ENCODE data around the gene SGCD.

Gene SGCD

DNA sequence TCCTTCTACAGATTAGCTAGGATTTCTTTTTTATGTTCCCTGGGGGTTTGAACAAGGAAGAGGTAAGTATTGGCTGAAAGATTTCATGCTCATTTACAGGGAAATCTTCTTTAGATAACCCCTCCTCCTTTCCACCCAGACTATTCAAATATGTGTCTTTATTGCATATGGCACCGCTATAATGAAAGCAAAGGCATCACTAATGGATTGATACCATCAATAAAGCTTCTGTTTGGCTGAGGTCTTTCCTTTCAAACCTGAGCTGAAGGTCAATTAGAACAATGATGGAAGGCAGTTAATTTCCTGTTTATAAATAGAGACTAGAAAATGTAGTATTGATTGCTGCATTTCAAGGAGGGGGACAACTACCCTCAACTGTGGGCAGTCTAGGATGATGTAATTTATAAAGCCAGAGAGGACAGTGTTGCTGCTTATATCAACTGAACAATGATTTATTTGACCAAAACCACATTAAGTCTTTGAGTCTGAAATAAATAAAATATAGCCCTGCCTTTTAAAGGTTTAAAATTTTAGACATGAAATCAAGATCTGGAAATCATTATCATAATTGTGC, 132.9 kb downstream of the SGCD start:
- no peak for DNase-seq (ENCODE audit: low spot score)

DNA sequence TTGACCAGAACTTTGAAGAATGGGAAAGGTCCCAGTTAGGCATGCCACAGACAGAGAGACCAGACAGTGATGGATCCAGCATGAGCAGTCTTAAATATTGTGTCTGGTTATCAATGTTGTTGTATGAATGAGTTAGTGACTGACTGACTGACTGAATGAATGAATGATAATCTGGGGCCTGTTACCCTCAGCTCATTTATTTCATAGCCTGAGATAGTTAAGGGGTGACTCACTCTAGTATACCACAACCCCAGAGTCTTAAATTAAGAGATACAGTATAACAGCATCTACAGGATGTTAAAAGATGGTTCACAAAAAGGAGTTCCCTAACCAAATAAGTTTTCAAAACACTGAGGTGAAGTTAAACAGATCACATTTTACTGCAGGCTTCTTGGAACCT, 133.5 kb downstream of the SGCD start:
- DNase-seq (ENCODE audit: low spot score), result no peak

DNA sequence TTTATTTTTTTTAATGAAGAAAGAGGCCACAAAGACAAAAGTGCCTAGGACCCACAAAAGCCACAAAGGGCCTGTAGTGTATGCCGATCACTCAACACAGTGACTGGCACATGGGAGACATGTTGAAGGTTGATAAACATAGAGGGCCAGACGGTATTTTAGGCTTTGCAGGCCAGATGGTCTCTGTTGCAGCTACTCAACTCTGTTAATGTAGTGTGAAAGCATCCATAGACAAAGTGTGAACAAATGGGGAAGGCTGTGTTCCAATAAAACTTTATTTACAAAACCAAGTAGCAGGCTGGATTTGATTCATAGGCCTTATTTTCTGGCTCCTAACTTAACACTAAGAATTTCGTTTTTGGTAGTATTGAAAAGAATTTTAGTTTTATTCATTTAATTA, 139.9 kb downstream of the SGCD start:
- no peak for DNase-seq (ENCODE audit: low spot score)

DNA sequence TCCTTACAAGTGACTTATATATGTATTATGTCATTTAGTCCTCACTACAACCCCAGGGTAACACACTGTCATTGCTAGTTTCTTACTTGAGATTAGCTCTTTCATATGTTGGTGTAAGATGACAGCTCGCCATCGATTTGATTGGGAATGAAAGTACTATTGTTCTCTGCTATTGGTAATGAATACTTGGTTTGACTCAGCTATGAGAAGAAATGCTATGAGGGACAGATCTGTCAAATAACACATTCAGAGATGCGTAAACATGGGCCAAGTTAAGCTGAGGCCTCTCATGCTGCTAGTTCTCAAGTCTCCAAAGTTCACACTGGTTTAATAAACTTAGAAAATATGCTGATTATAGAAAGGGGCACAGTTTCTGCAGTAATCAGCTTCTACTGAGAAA, 142.7 kb downstream of the SGCD start:
- peak; percentile 14 for DNase-seq (ENCODE audit: low spot score)

DNA sequence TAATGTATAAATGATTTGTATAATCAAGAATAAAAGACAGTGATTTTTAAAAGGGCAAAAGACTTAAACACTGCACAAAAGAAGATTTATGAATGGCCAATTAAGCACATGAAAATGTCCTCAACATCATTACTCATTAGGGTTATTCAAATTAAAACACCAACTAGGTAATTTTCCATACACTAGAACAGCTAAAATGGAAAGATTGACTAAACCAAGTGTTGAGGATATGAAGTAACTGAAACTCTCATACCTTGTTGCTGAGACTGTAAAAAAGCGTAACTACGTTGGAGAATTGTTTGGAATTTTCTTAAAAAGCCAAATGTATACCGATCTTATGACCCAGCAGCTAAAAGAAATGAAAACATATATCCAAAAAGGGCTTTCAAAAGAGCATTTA, 144.9 kb downstream of the SGCD start:
- DNase-seq (ENCODE audit: low spot score), result no peak

DNA sequence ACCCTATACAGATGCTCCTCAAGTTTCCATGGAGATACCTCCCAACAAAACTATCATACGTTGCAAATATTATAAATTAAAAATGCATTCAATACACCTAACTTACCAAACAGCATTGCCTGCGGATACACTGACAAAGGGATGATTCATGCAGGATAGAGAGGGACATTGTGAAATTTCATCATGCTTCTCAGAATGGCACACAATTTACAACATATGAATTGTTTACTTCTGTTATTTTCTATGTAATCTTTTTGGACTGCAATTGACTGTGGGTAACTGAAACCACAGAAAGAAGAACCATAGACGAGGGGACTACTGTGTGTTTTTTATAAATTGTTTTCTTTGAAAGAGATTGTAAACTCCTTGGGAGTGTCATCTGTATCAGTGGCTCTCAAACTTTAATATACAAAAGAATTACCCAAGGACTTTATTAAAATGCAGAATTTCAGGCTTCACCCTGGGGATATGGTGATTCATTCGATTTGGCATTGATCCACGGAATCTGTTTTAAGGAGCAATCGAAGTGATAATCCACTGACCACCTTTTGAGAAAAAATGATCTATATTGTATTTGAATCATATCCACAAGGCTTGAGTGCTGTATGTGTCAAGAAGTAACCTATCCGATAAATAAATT, 146.4 kb downstream of the SGCD start:
- no peak for DNase-seq (ENCODE audit: low spot score)

DNA sequence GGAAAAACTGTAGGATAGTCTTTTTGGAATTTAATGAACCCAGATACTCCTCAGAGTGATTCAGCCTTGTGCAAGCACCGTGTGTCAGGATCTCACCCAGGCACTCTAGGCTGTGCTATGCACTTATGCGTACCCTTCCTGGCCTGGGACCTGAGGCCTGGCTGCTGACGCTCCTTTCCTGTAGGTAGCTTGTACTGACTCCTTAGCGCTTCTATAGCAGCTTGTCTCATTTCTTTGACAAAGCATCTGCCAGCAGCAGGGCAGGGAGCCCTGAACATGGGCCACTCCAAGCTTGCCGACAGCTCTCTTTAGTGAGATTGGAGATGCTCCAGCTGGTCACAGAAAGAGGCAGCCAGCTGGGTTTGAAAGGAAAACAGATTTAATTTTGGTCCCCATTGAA, 147.3 kb downstream of the SGCD start:
- DNase-seq (ENCODE audit: low spot score), result peak; percentile 84

DNA sequence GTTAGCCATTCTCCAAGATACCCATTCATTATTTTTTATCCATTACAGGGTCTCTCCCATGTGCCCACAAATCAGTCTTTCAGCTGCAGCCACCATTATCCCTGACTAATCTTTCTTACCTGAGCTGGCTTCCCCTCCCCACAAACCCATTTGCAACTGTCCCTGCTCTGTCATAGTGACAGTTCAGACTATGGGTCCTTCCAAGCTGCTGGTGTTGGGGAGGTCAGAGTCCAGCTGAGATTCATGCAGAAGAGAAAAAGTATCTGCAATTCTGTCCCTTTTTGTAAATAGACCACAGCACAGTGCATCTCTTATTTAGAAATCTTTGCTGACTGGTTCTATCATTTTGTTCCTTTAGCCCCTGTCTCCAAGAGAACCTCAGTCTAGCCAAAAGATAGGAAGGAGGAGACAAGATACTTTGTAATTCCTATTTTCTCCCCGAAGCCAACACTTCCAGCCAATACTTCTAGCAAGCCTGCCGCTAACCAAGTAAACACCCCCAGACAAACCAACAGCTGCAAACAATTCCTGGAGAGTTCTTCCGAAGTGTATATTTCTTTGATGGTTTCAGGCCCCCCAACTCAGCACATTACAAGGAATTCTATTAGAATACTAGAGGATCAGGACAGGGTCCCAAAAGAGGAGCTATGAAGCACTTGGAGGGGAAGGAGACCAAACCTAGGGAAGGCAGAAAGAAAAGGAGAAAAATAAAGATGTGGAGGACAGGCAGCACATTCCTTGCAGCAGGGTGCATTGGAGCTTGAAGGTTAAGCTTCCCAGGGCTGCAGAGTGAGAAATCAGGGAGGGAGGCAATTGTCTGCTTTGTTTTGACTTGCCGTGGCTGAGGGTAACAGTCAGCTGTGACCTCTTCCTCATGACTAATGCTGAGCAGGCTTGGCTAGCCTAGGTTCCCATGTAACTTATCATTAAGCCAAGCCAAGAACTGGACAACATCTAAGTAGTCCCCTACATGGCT, 148.5 kb downstream of the SGCD start:
- peak; percentile 40 for DNase-seq (ENCODE audit: low spot score)

DNA sequence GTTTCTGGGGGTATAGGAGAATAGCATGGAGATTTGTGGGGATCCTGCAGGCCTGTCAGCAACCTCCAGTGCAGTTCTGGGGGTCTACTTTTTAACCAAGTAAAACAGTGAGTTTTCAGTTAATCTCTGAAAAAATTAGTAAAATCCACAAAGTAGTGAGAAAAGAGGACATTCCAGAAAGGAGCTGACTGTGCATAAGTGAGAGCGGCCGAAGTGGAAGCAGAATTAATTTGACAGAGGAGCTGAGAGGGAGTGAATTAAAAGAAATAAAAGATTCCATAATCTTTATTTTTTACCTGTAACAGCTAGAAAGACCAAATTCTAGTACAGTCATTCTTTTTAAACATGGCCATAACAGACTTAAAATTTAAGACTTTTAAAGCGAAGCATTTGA, 149.2 kb downstream of the SGCD start:
- no peak for DNase-seq (ENCODE audit: low spot score)

DNA sequence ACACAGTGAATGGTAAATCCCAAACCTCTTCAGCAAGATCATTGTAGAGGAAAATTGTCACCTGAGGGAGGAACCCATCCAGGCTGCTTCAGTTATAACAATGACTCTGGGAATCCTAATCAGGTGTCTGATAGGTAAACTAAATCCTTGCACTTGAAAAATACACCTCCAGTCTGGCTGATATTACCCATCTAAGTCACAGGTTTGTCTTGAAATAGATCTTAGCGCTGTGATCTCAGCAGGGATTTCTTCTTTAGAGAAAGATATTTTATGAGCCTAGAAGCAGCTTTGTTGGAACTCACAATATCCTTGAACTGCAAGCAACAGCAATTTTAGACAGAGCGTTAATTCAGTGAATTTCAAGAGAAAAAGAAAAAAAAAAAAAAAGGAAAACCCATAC, 149.7 kb downstream of the SGCD start:
- DNase-seq (ENCODE audit: low spot score), result no peak

DNA sequence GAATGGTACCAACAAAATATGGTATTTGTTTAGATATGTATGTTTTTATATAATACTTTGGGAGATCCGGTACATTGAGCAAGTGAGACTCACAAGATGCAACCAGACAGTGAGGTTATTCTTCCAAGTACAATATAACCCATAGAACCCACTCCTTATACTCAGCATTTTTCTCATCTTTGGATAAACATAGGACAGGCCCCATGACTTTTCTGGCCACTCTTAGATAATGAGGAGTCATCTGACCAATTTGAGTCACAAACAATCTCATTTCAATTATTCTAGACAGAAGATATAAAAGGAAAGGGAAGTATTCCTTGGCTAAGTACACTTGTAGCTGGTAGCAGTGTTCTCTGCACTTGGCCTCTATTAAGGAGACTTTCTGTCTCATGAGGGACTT, 150.2 kb downstream of the SGCD start:
- no peak for DNase-seq (ENCODE audit: low spot score)

DNA sequence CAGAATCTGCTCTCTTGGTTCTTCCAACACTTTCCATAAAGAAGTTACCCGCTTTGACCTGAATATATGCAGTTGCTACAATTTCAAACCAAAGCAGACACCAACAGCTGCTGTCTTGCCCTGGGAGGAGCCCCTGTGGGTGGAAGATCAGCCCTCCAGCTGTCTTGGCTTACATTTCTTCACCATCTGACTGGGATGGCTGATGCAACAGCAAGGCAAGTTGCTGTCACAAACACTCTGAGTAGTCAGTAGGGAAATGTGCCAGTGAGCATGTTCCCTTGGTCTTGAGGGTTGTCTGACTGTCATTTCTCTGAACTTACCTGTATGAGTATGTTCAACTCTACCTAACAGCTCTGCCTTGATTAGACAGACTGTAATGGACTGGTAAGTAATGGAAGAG, 152.9 kb downstream of the SGCD start:
- DNase-seq (ENCODE audit: low spot score), result no peak

DNA sequence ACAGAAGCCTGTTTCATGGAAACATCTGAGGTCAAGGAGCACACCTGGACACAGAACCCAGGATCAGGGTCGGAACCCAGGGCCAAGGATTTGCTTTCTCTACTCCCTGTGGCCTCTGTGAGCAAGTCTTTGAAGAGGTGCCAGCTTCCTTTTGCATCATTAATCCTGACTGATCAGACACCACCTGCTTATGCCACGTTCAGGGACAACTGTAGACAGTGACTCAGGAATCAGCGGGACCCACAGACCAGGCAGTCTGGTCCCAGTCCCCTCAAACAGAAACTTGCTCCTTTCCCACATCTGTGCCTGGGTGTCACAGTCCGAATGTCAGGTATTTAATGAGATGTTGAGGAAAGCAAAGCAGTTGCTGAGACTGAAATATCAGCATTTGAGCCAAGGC, 154.8 kb downstream of the SGCD start:
- no peak for DNase-seq (ENCODE audit: low spot score)

DNA sequence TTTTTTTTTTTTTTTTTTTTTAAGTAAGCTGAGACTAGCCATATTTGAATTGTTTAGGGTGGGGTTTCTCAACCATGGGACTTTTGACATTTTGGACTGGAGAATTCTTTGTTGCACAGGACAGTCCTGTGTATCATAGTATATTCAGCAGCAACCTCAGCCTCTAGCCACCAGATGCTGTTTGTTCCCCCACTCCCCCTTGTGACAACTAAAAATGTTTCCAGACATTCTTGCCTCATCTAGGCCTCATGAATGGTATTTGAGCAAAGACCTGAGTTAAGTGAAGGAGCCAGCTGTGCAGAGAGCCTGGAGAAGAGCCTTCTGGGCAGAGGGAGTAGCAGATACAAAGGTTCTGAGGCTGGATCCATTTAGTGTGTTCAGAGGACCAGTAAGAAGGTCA, 155.9 kb downstream of the SGCD start:
- DNase-seq (ENCODE audit: low spot score), result no peak

DNA sequence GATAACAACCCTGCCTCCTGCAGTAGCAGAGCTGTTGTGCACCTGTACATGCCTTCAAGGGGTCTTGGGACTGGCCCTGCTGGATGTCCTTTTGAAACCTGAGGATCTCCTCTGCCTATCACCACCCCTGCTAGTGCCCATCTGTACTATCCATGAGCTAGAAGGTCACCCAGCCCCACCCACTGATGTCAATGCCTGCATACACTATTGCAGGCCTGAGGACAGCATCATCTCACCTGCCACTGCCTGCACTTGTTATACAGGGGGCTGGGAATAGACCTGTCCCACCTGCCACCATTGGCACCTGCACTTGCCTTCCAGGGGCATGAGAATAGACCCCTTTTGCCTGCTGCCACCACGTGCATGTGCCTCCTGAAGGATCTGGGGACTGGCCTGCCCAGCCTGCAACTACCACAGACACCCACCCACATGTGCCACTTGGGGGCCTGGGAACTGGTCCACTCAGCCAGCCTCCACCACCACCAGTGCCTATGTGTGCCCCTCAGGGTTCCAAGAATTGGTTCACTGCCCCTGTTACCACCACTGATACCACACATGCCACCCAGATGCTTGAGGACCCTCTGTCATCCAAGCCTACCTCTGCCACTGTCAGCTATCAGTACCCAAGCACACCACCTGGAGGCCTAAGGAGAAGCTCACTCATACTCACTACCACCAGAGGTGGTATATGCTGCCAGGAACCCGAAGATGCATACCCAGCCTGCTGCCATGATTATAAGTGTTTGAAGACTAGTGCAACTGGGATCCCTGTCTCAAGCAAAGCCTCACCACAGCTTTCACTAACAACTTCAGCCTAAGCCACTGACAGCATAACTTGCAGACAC, 159.7 kb downstream of the SGCD start:
- no peak for DNase-seq (ENCODE audit: low spot score)

DNA sequence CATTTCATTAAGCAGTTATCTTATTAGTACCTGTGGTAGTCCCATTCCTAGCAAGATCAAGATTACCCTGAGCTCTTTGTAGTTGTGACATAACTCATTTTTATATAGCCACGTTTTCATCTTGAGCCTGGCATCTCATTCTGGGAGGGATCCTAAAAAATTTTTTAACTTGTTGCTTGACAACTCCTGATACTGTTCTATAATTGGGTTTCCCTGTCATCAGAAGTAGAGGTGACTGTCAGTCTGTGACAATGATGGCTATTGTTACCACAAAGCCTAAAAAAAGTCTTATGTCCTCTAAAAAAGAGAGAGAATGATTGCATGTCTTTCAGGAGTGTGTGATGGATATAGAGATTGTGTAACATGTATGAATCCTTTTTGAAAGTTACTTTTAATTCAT, 164.8 kb downstream of the SGCD start:
- DNase-seq (ENCODE audit: low spot score), result no peak

DNA sequence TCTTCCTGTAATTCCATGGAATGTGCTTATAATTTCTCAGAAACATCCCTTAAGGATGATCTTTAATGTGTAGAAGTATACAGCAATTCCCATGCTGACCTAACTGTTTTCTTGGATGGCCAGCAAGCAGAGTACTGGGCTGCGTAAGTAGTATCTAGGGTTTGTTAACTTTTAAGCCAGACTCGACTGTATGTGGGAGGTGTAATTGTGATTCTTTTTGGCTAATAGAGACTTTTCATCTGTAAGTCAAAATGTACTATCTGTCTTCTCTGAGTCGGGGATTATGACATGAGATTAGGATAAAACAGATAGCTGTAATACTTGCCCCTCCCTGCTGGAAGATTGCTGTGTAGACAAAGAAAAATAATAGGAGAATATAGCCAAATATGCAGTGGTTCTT, 169.3 kb downstream of the SGCD start:
- DNase-seq (ENCODE audit: low spot score), result no peak

DNA sequence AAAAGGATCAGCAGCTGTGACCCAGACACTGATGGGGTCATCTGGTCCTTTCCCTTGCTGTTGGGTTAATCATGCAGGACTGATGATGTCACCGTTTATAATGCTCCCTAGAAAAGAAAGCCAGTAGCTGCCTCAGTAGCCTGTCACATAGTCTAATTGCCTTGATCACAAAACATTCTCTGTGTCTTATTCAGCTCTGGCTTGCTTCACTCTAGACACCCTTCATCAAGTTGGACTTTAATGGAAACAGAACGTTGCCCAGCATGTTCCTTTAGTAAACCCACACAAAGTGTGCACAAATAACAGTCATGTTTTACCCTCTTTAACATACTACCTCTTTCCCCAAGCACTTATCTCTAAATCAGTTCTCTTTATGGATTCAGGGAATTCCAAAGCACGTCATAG, 170.8 kb downstream of the SGCD start:
- peak; percentile 64 for DNase-seq (ENCODE audit: low spot score)

DNA sequence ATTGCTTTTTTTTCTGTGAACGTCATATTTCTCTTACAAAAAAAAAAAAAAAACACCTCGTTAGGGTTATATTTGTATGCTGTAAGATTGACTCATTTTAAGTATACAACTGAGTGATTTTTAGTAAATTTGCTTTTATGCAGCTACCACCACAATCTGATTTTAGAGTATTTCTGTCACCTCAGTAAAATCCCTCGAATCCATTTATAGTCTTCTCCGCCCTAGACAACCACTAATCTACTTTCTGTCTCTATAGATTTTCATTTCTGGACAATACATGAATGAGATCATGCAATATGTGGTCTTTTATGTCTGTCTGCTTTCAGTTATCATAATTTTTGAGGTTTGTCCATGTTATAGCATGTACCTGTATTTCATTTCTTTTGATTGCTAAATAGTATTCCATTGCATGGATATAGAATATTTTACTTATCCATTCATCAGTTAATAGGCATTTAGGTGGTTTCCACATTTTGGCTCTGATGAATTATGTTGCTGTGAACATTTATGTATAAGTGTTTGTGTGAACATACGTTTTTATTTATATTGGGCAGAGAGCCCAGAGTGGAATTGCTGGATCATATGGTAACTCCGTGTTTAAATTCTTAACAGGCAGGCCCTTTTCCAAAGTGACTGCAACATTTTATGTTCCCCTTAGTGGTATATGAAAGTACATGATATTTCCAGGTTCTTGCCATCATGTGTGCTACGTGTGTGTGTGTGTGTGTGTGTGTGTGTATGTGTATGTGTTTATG, 171.4 kb downstream of the SGCD start:
- DNase-seq (ENCODE audit: low spot score), result no peak

DNA sequence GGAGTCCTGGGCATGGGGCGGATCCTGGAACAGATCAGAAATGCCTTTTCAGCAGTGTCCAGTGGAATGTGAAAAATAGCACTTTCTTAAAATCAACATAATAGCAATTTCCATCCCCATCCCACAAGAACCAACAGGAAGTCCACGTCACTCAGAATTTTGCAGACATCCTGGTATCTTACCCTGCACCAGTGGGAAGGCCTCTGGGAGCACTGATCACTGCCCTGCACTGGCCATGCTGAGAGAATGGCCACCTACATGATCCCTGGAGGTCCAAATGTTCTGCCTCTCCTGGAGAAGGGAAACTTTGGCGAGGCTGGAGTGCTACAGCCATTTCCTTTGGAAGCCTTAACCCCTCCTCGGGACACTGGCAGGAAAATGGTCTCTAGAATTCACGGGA, 173.8 kb downstream of the SGCD start:
- DNase-seq (ENCODE audit: low spot score), result no peak

DNA sequence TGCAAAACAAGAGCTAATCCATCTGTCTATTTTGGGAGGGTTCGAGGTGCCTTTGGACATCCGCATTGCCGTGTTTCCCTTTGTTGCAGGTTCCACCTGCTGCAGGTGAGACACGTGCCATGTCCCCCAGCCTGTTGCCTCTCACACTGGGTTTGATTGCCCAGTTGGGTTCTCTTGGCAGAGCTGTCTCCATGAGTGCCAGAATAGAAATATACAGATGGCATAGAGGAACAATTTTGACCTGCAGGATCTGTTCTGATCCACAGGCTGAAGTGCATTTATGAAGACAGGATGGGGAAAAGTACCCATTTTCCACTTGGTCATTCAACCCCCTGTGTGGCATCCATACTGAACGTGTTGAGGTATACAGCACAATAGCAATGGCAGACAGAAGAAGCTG, 178.1 kb downstream of the SGCD start:
- DNase-seq (ENCODE audit: low spot score), result no peak

Data from Ammon's horn (tissue), 1 donor.